ENCODE results near the gene RBM33.

DNA sequence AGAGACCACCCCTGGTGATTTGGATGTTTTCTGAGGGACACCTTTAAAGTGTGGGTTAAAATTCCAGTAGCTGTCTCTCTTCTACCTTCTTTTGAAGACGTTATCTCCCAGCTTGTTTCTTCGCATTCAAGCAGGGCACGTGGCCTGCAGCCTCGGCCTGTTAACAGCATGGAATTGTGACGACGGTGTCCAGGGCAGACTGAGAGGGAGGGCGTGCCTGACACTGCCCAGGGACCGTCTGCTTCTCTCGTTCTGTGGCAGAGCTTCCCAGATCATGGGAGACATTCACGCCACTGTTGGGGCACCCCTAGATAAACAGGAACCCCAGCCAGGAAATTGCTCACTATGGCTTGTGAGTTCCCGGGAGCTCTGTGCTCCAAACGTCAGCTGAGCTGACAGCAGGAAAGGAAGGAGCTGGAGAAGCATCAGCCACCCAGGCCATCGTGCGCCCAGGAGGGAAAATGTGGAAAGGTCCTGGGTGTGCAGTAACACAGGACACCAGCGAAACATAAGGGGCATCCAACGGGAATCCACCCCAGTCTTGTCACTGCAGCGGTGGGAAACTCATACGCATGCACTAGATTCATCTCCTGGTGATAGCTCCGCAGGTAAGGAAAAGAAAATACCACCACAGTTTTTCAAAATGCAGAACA lies 41.1 kb upstream of the RBM33 start:
- TF ChIP-seq, protein P1, sequence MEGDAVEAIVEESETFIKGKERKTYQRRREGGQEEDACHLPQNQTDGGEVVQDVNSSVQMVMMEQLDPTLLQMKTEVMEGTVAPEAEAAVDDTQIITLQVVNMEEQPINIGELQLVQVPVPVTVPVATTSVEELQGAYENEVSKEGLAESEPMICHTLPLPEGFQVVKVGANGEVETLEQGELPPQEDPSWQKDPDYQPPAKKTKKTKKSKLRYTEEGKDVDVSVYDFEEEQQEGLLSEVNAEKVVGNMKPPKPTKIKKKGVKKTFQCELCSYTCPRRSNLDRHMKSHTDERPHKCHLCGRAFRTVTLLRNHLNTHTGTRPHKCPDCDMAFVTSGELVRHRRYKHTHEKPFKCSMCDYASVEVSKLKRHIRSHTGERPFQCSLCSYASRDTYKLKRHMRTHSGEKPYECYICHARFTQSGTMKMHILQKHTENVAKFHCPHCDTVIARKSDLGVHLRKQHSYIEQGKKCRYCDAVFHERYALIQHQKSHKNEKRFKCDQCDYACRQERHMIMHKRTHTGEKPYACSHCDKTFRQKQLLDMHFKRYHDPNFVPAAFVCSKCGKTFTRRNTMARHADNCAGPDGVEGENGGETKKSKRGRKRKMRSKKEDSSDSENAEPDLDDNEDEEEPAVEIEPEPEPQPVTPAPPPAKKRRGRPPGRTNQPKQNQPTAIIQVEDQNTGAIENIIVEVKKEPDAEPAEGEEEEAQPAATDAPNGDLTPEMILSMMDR (IDR thresholded peaks at IDR 0.05; ENCODE audit: low read length): no peak
- no peak for TF ChIP-seq EZH2 (IDR thresholded peaks at IDR 0.05; ENCODE audit: borderline replicate concordance, low read length)
